Activated T-cell treated with anti-CD3 and anti-CD28 coated beads for 48 hours (primary cell): ENCODE data around the gene BCR.

Experiments
- DNase-seq: peaks from one replicate; pipeline ENCODE4 v3.0.0-alpha.2; 2020; ENCODE audit warnings: low read depth

Gene BCR

DNA sequence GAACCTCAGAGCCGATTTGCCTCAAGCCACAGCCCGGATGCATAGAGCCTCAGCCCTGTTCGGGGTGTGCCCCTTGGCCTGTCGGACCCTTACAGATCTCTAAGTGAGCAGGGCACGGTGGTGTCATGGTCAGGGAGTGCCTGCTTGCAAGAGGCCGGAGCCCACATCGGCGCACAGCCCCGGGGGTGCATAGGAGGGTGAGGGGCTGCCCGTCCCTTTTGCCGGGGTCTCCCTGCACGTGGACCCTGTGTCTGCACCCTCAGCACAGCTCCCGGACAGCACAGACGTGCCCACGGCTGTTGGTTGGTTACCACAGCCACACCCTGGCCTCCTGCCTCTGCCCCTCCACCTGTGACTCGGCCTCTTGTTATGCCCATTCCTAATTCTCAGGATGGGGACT, 28.5 kb upstream of the BCR start:
- no peak for DNase-seq

DNA sequence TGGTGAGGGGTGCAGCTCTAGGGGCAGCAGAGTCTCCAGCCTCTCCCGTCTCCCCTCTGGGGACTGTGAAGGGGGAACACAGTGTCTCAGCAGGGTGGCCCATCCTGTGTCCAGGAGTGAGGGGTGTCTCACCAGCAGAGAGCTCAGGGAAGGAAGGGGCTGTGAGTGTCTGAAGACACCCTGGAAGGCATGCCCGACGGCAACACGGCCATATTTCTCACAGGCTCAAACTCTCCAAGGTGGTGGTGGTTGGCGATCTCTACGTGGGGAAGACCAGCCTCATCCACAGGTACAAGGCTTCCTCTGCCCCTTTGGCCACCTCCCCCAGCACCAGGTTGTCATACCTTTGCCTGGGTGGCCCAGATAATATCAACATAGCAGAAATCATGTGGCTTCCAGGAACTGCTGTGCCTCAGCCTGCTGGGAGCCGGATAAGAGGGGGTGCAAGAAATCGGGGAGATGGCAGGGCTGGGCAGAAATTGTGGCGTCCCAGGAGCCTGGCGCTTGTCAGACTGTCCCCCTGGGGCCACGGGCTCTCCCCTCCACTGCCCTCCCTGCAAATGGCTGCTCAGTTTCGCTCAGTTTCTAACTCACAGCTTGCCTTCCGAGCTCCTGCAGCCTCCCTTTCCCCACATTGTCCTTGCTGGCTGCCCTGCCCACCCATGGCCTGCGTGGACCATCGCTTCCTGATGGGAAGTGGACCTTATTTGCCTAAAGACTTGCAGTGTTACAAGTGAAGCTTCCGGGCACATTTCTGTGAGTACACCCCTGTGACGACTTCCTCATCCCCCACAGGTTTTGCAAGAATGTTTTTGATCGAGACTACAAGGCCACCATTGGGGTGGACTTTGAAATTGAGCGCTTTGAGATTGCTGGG, 27.8 kb upstream of the BCR start:
- no peak for DNase-seq

DNA sequence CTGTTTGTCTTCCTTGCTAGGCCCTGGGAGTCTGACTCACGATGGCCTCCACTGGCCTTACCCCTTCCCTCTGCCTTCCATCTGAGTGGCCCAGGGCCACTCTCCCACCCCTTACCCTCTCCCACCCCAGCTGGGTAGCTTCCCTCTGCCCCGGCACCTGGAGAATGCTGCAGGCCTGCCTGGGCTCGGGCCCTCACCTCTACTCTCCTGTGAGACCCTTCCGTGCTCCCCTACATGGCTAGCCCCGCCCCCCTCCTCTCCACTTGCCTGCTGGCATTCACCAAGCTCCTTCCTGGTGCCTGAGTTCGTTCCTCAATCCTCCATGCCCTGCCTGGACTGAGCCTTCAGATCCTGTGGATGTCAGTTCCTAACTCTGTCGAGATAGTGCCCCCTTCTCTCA, 26.3 kb upstream of the BCR start:
- DNase-seq, result no peak

DNA sequence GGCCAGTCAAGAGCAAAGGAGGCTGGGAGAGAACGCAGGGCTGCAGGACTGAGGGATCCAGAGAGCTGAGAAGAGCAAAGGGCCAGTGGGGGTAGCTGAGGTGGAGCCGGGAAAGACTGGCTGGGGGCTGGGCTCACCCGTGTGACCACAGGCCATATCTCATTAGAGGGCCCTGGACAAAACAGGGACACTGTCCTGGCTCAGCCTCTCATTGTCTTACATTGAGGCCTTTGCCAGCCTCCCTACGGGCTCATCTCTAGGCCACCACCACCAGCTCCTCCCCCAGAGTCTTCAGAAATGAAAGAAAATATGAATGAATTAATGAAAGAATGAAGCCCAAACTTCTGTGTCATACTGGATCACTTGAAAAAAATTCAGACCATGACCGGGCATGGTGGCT, 25.8 kb upstream of the BCR start:
- DNase-seq, result no peak

DNA sequence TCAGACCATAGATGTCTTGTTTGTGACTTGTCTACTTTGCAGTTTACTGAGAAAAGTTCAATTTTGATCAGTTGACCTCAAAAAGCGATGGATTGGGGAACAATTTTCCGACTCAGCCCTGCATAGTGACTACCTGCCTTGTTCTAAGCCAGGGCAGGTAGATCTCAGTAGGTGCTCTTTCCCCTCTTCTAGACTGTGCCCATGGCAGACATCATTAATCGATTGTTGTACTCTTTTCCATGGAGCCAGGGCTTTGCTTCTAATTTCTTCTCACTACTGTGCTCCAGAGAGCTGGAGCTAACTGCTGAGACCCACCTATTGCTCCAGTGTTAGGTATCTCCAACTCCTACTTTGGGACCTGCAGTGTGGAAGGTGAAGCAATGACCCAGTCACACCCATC, 25.2 kb upstream of the BCR start:
- DNase-seq, result no peak

DNA sequence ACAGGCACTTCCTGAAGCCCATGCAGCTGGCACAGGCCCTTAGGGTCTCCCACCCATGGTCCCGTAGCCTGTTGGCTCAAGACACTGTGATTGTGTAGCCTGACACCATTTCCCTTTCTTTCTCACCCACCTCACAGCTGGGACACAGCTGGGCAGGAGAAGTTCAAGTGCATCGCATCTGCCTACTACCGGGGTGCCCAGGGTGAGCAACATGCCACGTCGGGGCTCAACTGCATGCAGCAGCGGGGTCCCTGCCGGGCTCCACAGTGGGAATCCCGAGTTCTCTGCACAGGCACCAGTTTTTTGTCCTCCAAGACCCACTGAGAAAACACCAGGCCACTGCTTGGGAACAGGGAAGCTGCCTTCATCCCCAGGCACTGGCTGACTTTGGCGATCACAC, 24.5 kb upstream of the BCR start:
- no peak for DNase-seq

DNA sequence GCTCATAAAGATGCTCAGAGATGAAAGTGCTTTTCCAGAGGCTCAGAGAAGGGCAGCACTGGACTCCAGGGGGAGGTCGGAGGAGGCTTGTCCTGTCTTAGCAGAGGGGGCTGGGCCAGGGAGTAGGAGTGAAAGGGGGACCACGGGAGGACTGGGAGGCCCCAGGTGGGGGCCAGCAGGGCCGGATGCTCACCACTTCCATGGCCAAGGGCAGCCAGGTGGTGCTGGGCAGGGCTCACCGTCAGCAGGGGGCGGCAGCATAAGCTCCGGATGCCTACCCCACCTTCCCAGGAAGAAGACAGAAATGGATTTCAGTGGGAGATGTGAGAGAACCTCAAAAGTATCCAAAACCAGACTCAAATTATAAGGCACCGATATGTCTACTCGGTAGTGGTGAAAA, 24.0 kb upstream of the BCR start:
- no peak for DNase-seq

DNA sequence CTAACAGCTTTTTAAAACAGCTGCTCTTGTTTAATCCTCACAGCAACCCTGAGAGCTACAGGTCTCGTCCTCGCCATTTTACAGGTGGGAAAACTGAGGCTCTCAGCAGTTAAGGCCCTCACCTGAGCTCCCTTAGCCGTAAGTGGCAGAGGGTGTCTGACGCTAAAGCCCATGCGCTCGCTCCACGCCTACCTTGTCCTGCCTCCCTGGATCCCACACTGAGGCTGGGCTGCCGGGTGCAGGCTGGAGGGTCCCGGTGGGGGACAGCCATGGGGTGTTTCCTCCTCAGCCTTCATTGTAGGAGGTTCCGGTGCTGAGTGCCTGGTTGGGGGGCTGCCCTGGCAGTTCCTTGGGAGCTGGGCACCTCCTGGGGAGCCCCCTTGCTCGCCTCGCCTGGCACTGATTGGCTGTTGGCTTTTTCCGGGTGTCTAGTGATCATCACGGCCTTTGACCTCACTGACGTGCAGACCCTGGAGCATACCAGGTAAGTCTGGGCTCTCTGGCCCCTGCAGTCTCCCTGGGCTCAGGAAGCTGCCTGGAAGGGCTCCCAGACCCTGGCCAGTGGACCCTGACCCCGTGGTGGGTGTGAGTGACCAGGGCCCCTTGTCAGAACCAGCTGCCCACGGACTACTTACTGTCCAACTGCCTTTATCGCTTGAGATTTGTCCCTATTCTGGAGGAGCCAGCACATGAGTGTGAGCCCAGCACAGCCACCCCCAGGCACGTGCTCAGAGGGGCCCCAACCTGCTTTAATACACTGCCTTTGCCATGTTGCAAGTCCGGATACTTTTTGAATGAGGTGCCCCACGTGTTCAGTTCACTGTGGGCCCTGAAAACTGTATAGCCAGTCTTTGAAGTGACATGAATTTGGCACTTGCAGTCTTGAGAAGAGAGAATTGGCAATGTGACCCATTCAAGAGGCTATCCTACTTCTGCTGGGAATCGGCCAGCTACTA, 22.5 kb upstream of the BCR start:
- DNase-seq, result no peak

DNA sequence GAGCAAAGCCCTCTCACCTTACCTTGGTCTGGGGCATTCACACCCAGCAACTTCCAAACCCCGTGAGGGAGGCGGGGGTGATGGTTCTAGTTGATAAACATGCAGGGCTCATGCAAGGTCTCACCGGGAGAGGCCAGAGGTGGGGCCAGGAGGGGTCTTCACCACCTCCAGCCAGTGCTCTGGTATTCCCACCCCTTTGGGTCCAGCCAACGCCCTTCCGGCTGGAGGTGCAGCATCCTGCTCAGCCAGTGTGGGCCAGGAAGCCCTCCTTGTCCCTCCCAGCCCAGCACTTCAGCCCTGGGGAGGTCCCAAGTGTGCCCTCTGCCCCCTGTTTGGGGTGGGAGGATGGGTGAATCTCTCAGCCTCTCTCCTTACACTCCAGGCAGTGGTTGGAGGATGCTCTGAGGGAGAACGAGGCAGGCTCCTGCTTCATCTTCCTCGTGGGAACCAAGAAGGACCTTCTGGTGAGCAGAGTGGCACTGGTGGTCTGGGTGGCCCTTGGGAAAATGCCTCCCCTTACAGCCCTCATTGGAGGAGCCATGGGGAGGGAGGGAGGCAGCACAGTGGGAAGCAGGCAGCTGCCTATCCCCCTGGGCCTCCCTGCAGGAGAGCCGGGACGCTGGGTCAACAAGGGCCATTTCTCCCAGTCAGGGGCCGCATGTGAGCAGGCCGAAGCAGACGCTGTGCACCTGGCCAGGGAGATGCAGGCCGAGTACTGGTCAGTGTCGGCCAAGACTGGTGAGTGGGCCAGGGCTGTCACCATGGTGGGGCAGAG, 21.6 kb upstream of the BCR start:
- no peak for DNase-seq

DNA sequence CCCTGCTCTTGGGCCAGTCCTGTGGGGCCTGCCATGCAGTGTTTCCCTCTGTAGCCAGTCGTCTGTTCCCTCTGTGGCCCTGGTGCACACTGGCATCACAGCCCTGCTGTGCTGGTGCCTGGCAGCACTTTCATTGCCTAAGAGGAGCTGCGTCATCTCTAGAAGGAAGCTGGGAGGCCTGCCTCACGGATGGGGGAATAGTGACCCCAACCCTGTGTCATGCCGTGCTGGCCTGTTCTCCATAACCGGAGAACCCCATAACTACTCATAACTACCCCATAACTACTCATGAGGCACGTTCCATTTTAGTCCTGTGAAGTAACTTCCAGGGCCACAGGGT, 21.0 kb upstream of the BCR start:
- no peak for DNase-seq

DNA sequence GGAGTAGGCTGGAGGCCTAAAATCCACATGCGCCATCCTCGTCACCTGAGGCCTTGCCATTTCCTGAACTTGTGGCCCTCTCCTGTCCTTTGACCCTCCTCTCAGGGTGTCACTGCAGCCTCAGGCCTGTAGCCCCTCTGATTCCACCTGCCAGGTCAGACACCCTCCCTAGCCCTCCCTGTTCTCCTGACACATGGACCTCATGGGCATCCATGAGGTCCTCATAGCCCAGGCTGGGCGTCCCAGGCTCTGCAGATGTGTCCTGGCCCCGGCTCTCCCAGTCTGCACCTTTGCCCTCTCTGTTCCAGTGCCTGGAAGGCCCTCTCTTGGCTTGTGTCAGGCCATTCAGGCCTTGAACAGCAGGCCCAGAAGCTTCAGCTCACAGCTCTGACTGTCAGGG, 19.3 kb upstream of the BCR start:
- DNase-seq, result no peak

DNA sequence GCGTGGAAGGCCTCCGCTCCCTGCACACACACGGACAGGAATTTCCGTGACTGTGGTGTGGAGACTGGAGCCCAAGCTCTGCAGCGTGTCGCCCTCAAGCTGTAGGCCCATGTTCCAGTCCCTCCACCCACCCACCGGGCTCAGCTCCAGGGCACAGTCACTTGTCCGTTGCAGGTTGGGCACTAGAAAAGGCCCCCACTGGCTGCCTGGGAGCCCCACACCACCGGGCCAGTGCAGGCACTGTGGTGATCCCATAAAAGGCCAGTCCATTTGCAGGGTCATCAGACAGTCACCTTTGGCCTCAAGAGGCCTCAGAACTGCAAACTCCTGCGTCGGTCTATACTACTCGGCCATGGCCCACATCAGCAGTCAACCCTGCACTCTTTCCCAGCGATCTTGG, 18.7 kb upstream of the BCR start:
- DNase-seq, result no peak

DNA sequence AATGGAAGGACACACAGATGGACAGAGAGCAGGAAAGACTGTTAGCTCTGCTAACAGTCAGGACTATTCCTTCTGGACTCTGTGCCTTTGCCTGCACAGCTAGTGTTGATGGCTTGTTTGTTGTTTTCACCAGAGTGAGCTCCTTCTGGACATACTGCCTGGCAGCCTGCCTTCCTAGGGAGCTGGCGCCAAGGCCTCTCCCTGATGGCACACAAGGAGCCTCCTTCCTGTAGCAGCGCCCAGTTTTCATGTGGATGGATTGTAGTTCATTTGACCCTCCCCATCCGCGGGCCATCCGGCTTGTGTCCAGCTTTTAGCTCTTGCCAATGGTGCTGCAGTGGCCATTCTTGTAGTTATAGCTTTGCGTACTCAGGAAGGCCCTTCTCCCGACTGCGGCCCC, 16.6 kb upstream of the BCR start:
- DNase-seq, result no peak

DNA sequence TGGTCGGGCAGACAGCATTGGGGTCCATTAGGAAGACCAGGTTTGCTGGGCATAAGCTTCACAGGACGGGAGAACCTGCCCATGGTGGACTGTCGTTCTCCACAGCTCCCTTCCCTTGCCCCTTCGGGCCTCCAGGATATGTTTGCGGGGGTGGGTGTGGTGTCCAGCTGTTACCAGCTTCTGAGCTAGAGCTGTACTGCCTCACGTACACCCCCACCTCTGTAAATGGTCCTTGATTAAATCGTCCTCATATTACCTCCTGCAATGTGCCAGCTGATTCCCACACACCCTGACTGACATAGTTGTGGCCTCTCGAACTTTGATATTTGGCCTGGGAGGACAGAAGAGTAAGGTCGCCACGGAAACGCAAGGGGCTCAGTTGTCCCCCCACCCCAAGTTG, 16.2 kb upstream of the BCR start:
- DNase-seq, result no peak

DNA sequence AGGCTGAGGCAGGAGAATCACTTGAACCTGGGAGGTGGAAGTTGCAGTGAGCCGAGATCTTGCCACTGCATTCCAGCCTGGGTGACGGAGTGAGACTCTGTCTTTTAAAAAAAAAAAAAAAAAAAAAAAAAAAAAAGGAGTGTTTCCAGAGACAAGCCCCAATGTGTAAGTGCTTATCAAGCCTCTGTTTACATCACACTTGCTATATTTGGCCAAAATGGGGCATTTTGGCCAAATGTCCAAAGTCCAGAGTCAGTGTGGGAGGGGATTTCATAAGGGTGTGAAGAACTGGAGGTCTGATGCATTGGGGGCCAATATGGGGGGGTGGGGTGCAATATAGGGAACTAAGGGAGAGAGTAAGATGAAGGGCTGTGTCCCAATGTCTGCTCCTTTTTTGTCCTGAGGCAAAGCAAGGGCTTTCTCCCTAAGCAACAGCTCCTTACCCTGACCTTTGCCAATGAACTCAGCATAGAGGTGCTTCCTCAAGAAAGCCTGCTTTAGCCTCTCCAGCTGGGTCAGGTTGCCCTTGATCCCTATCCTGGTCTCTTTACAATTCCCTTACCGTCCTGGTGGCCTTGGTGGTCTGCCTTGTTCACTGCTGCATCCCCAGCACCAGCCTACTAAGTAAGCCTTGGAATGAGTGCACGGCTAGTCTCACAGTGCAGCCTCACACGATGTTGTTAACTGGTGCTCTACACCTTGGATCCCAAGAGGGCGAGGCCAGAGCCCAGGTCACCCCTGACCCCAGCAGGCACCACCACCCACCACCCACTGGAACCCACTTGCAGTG, 14.1 kb upstream of the BCR start:
- no peak for DNase-seq

DNA sequence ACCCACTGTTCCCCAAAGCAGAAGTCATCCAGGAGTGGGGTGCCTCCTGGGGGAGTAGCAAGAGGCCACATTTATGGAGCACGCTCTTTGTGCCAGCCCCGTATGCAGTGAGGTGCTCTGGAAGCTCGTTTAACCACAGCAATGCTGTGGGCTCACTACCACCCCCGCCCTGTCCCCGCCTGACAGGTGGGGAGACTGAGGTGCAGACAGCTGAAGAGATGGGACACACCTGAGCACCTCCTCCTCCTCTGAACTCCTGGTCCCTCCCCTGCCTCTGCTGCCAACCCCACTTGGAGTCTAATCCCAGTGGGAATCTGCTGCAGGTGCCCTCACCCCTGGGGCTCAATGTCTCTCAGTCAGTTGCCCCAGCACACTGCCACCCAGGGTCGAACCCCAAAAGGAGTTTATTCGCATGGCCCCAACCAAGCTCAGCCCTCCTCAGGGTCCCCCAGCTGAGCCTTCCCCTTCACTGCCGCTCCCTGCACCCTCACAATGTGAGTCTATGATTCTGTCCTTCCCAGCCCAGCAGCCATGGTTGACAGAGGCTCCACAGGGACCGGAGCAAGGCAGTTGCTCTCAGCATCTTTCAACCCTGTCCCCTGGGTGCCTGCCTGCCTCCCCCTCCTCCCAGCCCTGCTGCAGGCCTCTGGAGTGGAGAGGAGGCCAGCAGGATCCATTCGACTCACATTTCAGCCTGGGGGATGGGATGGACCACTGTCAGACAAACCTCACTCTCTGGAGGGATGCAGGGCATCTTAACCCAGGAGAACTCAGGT, 13.3 kb upstream of the BCR start:
- DNase-seq, result no peak

DNA sequence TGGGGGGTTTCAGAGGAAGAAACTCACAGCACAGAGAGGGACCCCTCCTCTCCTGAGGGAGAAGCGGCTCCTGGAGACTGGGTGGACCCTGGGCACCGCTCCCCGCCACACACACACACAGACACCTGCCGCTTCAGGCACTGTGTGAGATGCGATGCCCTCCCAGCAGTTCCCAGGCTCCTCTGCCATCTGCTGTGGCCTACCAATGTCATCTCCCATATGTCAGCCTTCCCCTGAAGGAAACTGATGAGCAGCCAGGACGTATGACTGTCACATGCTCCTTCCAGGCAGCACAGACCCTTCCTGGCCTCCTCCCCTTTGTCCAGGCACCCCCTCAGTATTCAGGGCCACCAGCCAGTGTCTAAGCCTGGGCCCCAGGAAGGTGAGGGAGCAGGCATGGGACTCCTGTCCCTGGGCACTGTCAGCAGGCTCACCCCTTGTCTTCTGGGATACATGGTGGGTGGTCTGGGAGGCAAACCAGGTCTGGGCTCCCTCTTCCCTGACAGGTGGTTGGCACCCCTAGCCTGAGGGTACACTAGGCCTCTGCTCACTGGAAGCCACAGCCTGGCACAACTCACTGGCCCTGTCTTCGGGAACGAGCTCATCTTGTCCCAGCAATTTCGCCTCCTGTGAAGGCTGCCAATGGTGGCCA, 11.8 kb upstream of the BCR start:
- no peak for DNase-seq

DNA sequence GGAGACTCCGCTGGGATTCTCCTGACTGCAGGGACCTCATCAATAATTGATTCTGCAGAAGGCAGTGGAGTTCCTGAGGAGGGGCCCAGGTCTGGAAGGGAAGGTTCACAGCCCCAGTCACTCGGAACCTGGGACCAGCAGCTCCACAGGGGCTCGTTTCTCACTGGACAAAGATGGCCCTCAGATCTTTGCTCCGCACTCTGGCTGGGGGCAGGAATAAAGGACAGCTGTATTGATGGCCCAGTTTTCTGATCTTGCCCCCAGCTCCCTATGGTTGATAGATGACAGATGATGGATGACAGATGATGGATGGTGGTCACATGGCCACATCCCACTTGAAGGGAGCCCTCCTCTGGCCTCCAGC, 11.3 kb upstream of the BCR start:
- no peak for DNase-seq

DNA sequence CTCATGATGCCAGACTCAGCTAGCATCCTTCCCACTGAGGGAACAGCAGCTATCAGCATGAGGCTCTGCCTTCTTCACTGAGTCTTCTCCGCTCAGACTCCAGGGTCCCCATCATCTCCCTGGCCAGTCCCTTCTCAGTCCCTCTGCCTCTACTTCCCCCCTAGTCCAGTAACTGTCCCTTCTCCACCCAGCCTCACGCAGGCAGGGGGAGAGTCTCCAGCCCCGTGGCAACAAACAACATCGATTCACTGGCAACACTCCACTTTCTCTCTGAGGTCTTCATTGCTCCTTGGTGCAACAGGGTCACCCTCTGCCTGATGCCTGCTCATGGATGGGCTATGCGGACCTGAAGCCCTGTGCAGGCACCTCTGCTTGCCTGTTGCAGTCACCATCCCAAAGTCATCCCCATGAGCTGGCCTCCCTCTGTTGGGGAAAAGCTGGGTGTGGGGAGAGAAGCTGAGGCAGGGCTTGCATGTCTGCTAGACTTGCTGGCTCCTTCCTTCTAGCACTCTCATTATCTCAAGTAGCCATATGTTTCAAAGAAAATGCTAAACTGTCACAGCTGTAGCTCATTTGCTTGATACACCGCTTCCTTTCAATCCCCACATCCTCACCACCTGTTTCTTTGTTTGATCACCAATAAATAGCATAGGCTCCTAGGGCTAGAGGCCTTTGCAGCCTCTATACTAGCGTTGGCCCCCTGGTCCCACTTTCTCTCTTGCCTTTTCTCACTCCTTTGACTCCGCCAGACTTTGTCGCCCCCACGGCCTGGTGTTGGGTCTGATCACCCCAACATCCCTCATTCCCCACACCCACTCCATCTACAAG, 4.3 kb upstream of the BCR start:
- DNase-seq, result no peak

DNA sequence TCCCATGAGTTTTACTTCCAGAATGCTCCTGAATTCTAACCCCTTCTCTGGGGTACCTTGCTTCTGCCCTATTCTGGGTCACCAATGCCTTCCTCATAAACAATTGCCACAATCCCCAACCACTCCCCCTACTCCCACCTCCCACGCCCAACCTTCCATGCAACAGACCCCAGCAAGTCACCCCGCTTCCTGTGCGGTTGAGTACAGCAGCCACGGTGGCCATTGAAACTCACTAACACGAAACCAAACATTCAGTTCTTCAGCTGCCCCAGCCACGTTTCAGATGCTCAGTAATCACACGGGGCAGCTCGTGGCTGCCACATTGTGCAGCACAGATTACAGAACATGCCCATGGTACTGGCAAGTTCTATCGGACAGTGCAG, 3.7 kb upstream of the BCR start:
- DNase-seq, result no peak
